Esophagus muscularis mucosa (tissue), 3 donors: ENCODE measurements around the gene LRMDA.

Experiments used
- POLR2A ChIP-seq: fragments of 450-650 bp; IDR thresholded peaks from one replicate; pipeline ENCODE4 v1.6.1; 2017; ENCODE audit warnings: antibody characterized with exemption, moderate library complexity, mild to moderate bottlenecking, low read depth
- POLR2AphosphoS5 ChIP-seq, 2 donors: sonication (generic); formaldehyde crosslinking; IDR thresholded peaks; one replicate each; pipeline ENCODE4 v1.6.1; 2017; ENCODE audit warnings: antibody characterized with exemption in 2 of 2
- TF ChIP-seq, protein P1 (sequence below), 3 experiments: fragments of 200-600 bp in 2 of 3; fragments of 450-650 bp in 1 of 3; sonication (generic) in 2 of 3; IDR thresholded peaks; one replicate each; pipeline ENCODE4 v1.5.1; 2017 to 2019; ENCODE audit warnings: antibody characterized with exemption in 3 of 3, mild to moderate bottlenecking in 2 of 3, moderate library complexity in 1 of 3

DNA sequence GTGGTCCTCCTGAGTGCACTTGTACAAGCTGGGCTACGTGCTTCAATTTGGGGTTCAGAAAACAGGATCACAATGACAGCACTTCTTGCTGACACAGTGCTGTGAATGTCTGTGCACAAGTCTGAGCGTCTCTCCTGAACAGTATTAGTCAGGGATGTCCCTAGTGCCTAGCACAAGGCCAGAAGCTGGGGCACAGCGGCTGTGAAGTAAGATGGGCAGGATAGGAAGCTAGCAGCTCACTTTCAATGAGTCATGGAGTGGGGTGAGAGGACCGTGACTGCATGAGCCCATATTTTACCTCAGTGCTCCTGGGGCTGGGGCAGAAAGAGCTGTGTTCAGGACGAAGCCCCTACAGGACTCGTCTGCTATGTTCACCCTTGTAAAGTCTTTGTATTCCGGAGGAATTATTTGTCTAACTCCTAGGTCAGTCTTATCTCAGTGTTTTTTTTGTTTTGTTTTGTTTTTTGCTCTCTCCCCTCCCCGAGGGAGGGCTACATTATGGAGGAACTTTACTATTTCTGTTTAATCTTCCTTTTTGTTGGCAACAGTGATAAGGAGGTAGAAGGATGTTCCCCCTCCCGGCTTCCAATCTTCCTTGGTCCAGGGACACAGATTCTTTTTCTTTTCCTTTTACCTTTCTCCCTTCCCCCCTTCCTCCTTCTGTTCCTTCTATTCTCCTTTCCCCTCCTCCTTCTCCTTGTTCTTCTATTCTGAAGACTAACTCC is 2.8 kb upstream of the LRMDA start:
- TF ChIP-seq, protein P1, sequence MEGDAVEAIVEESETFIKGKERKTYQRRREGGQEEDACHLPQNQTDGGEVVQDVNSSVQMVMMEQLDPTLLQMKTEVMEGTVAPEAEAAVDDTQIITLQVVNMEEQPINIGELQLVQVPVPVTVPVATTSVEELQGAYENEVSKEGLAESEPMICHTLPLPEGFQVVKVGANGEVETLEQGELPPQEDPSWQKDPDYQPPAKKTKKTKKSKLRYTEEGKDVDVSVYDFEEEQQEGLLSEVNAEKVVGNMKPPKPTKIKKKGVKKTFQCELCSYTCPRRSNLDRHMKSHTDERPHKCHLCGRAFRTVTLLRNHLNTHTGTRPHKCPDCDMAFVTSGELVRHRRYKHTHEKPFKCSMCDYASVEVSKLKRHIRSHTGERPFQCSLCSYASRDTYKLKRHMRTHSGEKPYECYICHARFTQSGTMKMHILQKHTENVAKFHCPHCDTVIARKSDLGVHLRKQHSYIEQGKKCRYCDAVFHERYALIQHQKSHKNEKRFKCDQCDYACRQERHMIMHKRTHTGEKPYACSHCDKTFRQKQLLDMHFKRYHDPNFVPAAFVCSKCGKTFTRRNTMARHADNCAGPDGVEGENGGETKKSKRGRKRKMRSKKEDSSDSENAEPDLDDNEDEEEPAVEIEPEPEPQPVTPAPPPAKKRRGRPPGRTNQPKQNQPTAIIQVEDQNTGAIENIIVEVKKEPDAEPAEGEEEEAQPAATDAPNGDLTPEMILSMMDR (IDR thresholded peaks at IDR 0.05), result no peak
- TF ChIP-seq POLR2A (no peak), POLR2AphosphoS5 (IDR thresholded peaks at IDR 0.05) (peak in 1 of 2 donors; percentile 11)
